A549 treated with GW870086 at 1 μM for 4 hours (cell line): ENCODE results near the gene NOC2L. TPM values are rescaled to one million over a fixed set of nuclear protein-coding genes. Genes with fewer than 3 reads are reported as not detected.

Experiments used
- total RNA-seq: library from RNA; stranded (reverse); fragments of 200-300 nt; extraction: Qiagen RNA extraction; gene quantifications from 5 replicates; pipeline ENCODE4 v1.2.3, GENCODE V29; 2022; ENCODE audit warnings: low read depth

The NOC2L gene
- total RNA-seq: 67.6 to 85.4 TPM (median 84.8 TPM) in 5 replicates

DNA sequence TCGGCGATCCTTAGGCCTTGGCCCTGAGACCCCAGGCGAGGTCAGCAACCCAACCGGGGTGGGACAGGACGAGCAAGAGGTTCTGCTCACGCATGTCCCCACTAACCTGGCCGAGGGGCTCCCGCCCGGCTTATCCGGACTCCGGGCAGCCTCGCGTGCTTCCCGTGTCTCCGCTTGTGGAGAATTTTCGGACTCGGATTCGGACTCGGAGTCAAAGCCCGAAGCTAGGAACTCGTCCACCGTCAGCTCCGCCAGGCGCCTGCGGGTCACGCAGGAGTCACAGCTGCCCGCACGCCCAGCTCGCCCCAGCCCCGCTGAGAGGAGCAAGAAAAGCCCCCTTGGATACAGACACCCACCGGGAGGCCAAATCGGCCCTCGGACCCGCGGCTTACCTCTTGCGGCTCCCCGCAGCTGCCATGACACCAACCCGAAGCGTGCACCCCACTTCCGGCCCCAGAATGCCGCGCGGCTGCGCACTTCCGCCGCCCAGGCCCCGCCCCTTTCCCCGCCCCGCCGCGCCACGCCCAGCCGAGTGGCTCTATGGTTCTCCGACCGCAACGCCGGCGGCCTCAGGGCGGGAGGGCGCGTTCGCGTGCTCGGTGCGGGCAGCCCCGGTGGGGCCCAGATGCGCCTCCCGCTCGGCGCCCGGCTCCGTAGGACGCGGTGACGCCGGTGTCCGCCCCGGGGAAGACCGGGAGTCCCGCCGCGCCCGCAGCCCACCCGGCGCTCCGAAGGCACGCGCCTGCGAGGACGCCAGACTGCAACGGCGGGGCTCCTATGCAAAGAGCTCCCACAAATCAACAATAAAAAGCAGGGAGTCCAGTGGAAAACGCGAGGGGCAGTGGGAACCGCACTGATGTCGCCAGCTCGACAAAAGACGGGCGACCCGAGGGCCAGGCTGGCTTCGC, at the start of gene NOC2L:
NOC2L (minus strand) TSS at position 434 of the 908 bp plus-strand sequence; CDS start at position 418, 16 bp downstream.

DNA sequence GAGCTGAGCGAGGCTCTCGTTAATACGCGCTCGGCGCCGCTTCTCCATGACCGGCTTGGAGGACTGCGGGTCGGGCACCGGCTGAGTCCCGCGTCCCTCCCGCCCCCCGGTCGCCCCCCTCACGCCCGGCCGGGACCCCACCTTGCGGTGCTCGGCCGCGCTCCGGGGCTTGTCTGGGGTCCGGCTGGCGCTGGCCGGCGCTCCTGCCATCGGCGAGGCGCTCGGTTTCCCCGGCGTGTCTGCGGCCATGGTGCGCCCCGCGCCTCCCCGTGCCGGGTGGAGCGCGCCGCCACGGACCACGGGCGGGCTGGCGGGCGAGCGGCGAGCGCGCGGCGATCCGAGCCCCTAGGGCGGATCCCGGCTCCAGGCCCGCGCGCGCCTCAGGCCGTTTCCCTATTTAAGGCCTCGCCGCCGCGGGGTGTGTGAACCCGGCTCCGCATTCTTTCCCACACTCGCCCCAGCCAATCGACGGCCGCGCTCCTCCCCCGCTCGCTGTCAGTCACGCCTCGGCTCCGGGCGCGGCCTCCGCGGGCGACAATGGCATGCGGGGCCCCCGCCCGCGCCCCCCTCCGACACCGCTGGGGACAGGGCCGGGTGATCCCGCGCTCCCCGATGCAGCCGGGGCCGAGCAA, 40.8 kb upstream of the NOC2L start, which contains the start of gene HES4:
HES4 (minus strand) TSS at position 373 of the 632 bp plus-strand sequence; CDS start at position 249, 124 bp downstream.

DNA sequence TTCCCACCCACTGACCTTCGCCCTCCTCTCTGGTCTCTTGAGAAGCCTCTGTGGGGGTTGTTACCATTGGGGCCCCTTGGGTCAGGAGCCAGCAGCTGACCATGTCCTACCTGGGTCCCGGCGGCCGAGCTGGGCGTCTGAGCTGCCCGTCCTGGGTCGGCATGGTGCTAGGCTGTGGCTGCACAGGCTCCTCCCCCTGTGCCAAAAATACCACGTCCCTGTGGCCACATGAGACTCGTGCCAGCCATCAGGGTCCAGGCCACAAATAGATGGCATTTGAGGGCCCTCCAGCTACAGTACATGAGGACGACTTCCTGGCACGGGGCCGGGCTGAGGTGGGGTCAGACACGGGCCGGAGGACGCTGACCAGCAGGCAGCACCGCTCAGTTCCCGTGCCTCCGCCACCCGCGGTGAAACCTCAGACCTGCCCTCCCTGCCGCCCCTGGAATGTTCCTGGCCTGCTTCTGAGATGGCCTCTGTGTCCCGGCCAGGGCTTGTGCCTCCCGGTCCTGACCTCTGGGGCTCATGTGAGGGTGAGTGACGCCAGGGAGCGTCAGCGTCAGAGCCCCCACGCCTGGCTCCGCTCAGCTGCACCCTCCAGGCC, 23.0 kb upstream of the NOC2L start, which contains the start of gene PERM1:
PERM1 (minus strand) TSS at position 139 of the 604 bp plus-strand sequence. CDS start 1,064 bp downstream, outside the sequence.

GRCh38 chr1:966135-966703, 7.2 kb upstream of the NOC2L start, which contains the start of gene PLEKHN1:
PLEKHN1 (plus strand) TSS chr1:966482; CDS start chr1:966532, 50 bp downstream.

GRCh38 chr1:960363-961131, 1.5 kb upstream of the NOC2L start, which contains the start of gene KLHL17:
KLHL17 (plus strand) TSS chr1:960584; CDS start chr1:960694, 110 bp downstream.

GRCh38 chr1:923131-923990, 35.7 kb downstream of the NOC2L start, which contains the start of gene SAMD11:
SAMD11 (plus strand) TSS chr1:923923; CDS start chr1:924432, 509 bp downstream.

Other genes starting within 250 kb of the NOC2L start
- 16.9 to 31.9 TPM (median 30.4 TPM) in 5 replicates for gene SAMD11, start 35.3 kb downstream of the NOC2L start, total RNA-seq
- gene KLHL17, start 1.3 kb upstream of the NOC2L start, total RNA-seq: 9.1 to 16.4 TPM (median 15.4 TPM) in 5 replicates
- 4.0 to 5.8 TPM (median 4.9 TPM) in 5 replicates for gene PLEKHN1, start 7.2 kb upstream of the NOC2L start, total RNA-seq
- gene PERM1, start 22.8 kb upstream of the NOC2L start, total RNA-seq: 0.05 to 0.19 TPM (median 0.18 TPM) in 3 of 5 replicates, not detected in the others
- 29.4 to 60.9 TPM (median 54.8 TPM) in 5 replicates for gene HES4, start 40.8 kb upstream of the NOC2L start, total RNA-seq
- 19.1 to 22.3 TPM (median 19.9 TPM) in 5 replicates for gene ISG15, start 54.2 kb upstream of the NOC2L start, total RNA-seq
- 76.1 to 112 TPM (median 108 TPM) in 5 replicates for gene AGRN, start 60.9 kb upstream of the NOC2L start, total RNA-seq
- gene RNF223, start 115.0 kb upstream of the NOC2L start, total RNA-seq: 0.14 to 0.42 TPM (median 0.31 TPM) in 5 replicates
- 9.8 to 14.4 TPM (median 13.9 TPM) in 5 replicates for gene C1orf159, start 156.8 kb upstream of the NOC2L start, total RNA-seq
- gene TTLL10, start 214.6 kb upstream of the NOC2L start, total RNA-seq: not detected in 5 replicates
- gene TNFRSF18, start 247.3 kb upstream of the NOC2L start, total RNA-seq: 0.14 to 0.19 TPM in 2 of 5 replicates, not detected in the others